Measurements from ENCODE around the gene DIPK1A.
"Not testable (repeated sequence)": the region's sequence is repeated elsewhere in the genome, so short reads cannot be mapped to it uniquely, and the experiment has no call there.

The DIPK1A gene

DNA sequence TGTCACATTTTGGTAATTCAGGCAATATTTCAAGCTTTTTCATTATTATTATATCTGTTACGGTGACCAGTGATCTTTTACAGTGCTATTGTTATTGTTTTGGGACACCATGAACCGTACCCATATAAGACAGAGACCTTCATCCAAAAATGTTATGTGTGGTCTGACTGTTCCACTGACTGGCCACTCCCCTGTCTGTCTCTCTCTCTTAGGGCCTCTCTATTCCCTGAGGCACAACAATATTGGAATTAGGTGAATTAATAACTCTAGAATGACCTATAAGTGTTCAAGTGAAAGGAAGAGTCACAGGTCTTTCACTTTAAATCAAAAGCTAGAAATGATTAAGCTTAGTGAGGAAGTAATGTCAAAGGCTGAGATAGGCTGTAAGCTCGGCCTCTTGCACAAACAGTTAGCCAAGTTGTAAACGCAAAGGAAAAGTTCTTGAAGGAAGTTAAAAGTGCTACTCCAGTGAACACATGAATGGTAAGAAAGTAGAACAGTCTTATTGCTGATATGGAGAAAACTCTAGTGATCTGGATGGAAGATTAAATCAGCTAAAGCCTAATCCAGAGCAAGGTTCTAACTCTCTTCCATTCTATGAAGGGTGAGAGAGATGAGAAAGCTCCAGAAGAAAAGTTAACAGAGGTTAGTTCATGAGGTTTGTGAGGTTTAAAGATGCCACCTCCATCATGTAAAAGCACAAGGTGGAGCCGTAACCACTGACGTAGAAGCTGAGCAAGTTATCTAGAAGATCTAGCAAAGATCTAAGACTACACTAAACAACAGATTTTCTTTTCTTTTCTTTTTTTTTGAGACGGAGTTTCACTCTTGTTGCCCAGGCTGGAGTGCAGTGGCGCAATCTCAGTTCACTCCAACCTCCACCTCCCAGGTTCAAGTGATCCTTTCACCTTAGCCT, 19.7 kb upstream of the DIPK1A start:
- no peak for DNase-seq (ENCODE audit: extremely low read depth, insufficient read length)
- Histone ChIP-seq H3K4me3 (replicated peaks; ENCODE audit: low read depth, low read length) (no peak overlapping the region; the same call in 1 of the 2 replicates), H3K36me3 (ENCODE audit: control insufficient read depth, insufficient read depth, low read length) (no peaks in the 10 kb centered on the region), H3K27me3 (replicated peaks; ENCODE audit: control insufficient read depth, insufficient read depth, low read length) (no peaks in the 10 kb centered on the region)
- TF ChIP-seq, protein P1, sequence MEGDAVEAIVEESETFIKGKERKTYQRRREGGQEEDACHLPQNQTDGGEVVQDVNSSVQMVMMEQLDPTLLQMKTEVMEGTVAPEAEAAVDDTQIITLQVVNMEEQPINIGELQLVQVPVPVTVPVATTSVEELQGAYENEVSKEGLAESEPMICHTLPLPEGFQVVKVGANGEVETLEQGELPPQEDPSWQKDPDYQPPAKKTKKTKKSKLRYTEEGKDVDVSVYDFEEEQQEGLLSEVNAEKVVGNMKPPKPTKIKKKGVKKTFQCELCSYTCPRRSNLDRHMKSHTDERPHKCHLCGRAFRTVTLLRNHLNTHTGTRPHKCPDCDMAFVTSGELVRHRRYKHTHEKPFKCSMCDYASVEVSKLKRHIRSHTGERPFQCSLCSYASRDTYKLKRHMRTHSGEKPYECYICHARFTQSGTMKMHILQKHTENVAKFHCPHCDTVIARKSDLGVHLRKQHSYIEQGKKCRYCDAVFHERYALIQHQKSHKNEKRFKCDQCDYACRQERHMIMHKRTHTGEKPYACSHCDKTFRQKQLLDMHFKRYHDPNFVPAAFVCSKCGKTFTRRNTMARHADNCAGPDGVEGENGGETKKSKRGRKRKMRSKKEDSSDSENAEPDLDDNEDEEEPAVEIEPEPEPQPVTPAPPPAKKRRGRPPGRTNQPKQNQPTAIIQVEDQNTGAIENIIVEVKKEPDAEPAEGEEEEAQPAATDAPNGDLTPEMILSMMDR (IDR thresholded peaks at IDR 0.05; ENCODE audit: insufficient read depth, low read length, poor library complexity, severe bottlenecking): no peak

DNA sequence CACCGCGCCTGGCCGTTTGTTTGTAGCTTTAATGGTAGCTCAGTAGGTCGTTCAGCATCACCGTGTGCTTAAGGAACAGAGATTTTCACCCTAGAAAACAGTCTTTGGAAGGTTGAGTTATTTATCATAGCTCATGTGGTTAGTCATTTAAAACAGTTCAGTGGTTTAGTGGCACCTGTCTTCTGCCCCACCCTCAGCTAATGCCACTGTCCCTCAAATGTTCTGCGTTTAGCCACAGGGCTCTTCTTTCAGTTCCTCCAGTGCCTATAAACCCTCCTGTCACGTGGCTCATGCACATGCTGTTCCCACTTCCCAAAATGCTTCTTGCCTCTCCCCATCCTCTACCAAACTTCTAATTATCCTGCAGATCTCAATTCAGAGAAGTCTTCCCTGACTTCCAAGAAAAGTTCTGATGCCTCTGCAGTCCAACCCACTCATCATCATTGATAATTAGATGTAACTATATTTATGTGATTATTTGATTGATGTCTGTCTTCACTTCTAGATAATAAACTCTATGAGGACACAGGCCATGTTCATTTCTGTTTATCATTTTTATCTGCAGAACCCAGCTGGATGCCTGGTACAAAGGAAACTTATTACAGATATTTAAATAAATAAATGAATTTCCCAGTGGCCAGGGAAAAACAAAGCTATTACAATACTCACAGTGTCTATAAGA, 14.4 kb upstream of the DIPK1A start:
- no peak overlapping the region; the same call in 1 of the 2 replicates for H3K4me3 ChIP-seq (replicated peaks; ENCODE audit: low read depth, low read length)

DNA sequence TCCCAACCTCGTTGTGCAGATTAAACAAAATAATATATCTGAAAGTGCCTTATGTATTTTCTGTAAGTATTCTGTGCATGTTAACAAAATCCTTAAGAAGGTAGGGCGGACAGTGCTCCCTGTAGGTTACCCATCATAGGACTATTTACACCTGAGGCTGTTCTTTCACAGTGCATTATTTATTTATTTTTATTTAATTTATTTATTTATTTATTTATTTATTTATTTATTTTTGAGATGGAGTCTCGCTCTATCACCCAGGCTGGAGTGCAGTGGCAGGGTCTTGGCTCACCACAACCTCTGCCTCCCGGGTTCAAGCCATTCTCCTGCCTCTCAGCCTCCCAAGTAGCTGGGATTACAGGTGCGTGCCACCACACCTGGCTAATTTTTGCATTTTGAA, 12.8 kb upstream of the DIPK1A start:
- not testable (repeated sequence) for H3K27me3 ChIP-seq (replicated peaks; ENCODE audit: control insufficient read depth, insufficient read depth, low read length); DNase-seq (ENCODE audit: extremely low read depth, insufficient read length); H3K36me3 ChIP-seq (ENCODE audit: control insufficient read depth, insufficient read depth, low read length); H3K4me3 ChIP-seq (replicated peaks; ENCODE audit: low read depth, low read length)

More for the DNA sequence above, 14.4 kb upstream of the DIPK1A start:
- TF ChIP-seq, protein P1 (IDR thresholded peaks at IDR 0.05; ENCODE audit: insufficient read depth, low read length, poor library complexity, severe bottlenecking): no peak
- DNase-seq (ENCODE audit: extremely low read depth, insufficient read length): peak; percentile 81
- Histone ChIP-seq H3K27me3 (replicated peaks; ENCODE audit: control insufficient read depth, insufficient read depth, low read length) (no peaks in the 10 kb centered on the region), H3K36me3 (ENCODE audit: control insufficient read depth, insufficient read depth, low read length) (no peaks in the 10 kb centered on the region)

DNA sequence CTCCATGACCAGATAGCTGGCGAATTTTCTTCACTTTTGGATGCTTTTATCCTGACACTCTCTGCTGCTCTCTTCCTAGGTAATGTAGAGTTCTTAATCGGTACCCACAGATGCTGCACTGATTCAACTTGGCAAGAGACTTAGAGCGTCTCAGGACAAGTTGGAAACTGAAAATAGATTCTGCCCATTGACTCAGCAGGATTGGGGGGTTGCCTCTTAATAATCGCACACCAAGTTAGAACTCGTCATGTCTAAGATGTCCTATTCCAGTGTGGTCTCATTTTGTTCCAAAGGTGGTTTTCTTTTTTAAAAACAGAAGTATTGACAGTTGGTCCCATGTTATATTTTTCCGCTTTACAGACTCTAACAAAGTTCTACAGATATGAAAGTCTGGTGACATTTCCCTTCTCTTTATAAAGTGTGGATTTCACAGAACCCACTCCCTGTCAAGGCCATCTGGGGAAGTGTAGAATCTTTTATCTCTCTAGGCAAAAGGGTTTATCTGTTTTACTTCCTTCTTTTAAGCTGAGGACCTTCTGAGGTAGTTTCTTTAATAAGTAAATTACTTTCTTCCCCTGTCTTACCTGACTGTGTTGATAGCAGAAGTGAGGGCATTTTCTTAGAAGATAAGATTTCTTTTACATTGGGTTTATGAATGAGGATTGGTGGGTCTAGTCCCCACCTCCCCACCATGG, 12.1 kb upstream of the DIPK1A start:
- H3K36me3 ChIP-seq (ENCODE audit: control insufficient read depth, insufficient read depth, low read length): no peaks in the 10 kb centered on the region
- H3K4me3 ChIP-seq (replicated peaks; ENCODE audit: low read depth, low read length): no peak overlapping the region; the same call in 1 of the 2 replicates
- TF ChIP-seq, protein P1 (IDR thresholded peaks at IDR 0.05; ENCODE audit: insufficient read depth, low read length, poor library complexity, severe bottlenecking): no peak
- no peak for DNase-seq (ENCODE audit: extremely low read depth, insufficient read length)
- H3K27me3 ChIP-seq (replicated peaks; ENCODE audit: control insufficient read depth, insufficient read depth, low read length): no peaks in the 10 kb centered on the region

DNA sequence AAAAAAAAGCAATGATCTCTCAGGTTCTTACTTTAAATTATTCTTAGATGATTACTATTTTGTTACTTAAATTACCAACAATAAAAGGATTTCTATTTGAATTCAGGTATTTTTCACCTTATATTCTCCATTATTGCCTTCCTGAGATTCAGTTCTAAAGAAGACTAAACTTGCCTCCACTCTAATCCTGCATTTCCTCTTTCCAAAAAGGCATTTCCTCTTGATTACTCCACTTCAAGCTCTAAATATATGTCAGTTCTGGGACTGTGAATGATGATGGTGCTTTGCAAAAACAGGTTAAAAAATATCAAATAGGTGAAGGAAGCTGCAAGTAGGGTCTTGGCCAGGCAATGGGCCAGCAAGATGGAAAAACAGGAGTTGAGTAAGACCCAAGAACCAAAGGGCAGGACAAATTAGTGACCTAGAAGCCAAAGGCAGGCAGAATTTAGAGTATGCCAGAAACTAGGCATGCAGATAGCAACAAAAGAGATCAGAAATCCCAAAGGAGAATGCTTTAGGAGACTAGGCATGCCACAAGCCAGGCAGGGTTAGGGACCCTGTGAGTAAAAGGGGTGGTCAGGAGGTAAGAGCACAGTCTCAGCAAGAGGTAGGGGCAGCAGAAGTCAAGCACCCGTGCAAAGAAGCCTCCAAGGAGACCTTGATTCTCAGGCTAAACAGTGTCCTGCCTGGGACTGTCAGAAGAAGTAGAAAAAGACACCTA, 11.3 kb upstream of the DIPK1A start:
- no peak overlapping the region for H3K4me3 ChIP-seq (replicated peaks; ENCODE audit: low read depth, low read length)
- no peaks in the 10 kb centered on the region for H3K27me3 ChIP-seq (replicated peaks; ENCODE audit: control insufficient read depth, insufficient read depth, low read length)
- no peak for DNase-seq (ENCODE audit: extremely low read depth, insufficient read length)
- TF ChIP-seq, protein P1 (IDR thresholded peaks at IDR 0.05; ENCODE audit: insufficient read depth, low read length, poor library complexity, severe bottlenecking): no peak
- H3K36me3 ChIP-seq (ENCODE audit: control insufficient read depth, insufficient read depth, low read length): no peaks in the 10 kb centered on the region

DNA sequence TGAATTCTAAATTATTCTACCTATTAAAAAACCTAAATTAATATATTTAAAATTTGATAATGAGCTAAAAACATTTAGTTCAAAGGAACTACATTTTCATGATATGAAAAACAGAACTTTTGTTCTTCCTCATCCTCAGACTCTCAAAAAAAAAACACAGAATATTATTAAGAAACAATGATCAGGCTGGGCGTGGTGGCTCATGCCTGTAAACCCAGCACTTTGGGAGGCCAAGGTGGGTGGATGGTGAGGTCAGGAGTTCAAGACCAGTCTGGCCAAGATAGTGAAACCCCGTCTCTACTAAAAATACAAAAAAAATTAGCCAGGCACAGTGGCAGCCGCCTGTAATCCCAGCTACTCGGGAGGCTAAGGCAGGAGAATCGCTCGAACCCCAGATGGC, 10.7 kb upstream of the DIPK1A start:
- H3K36me3 ChIP-seq (ENCODE audit: control insufficient read depth, insufficient read depth, low read length); H3K27me3 ChIP-seq (replicated peaks; ENCODE audit: control insufficient read depth, insufficient read depth, low read length); DNase-seq (ENCODE audit: extremely low read depth, insufficient read length); H3K4me3 ChIP-seq (replicated peaks; ENCODE audit: low read depth, low read length): not testable (repeated sequence)
